ENCODE data around the gene HADHA.

The HADHA gene

DNA sequence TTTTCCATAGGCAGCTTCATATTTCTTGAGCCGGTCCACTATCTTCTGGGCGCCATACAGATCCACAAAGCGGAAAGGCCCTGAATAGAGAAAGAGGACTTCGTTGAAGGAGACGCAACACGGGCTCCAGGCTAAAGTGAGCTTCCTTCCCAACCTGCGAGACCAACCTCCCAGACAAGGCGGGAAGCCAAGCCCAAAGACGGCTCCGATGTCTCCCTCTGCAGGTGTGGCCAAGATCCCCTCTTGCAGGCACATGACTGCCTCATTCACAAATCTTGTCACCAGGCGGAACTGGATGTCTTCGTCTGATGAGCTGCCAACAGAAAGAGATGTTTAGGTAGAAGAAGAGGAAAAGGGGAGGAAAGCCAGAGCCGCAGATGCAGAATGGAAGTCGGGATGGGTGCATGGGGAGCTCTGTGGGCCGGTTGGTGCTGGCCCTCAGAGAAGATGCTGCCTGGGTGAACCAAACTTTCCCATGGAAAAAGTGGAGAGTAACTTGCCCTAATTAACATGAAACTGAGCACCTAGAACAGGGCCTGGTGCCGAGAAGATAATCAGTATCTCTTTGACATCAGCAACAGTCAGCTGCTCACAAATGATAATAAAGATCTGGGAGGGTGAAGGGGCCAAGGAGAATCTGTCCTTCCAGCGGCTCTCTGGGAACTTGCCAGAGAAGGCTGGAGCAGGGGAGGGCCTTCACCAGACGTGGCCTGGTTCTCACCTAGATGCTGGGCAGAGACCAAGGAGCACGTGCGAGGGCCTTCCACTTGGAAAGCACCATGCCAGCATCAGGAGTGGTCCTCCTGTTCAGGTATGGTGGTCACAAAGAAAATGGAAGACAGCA lies 52.9 kb downstream of the HADHA start:
- no peaks in the 10 kb centered on the region for H3K27me3 ChIP-seq (ENCODE audit: insufficient read depth, low read length)
- peaks cover 75% of the 10 kb centered on the region for H3K36me3 ChIP-seq (ENCODE audit: insufficient read depth, low read length)
- no peaks in the 10 kb centered on the region for H3K9me3 ChIP-seq (ENCODE audit: insufficient read depth, low read depth, low read length)
- H3K9ac ChIP-seq (ENCODE audit: low read depth, low read length), result no peak overlapping the region
- 93% methylated on average over 20 of the region's 20 CpGs for WGBS
- H3K4me1 ChIP-seq (ENCODE audit: insufficient read depth, low read length), result no peaks in the 10 kb centered on the region
- H3K27ac ChIP-seq (ENCODE audit: low read depth, low read length), result no peak overlapping the region
- H3K4me3 ChIP-seq (ENCODE audit: low read length), result no peak overlapping the region

DNA sequence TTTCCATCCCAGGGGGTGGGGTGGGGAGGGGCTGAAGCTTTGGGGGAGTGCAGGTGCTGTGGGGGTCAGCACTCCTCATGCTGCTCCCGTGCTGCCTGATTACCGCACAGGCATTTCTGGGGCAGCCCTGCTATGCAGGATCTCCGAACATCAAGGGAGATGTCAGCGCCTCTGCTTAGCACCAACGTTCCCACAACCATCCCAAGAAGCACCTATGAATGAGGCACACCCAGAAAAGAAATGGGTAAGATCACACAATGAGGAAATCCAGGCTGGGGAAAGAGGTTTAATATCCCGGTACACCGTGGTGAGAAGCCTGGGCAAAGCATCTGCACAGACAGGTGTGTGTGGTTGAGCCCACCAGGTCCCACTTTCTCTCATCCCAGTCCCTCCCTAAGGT lies 54.1 kb downstream of the HADHA start:
- Histone ChIP-seq H3K27me3 (ENCODE audit: insufficient read depth, low read length) (peaks cover 3% of the 10 kb centered on the region), H3K4me1 (ENCODE audit: insufficient read depth, low read length) (no peaks in the 10 kb centered on the region), H3K36me3 (ENCODE audit: insufficient read depth, low read length) (peaks cover 64% of the 10 kb centered on the region), H3K9me3 (ENCODE audit: insufficient read depth, low read depth, low read length) (no peaks in the 10 kb centered on the region), H3K9ac (ENCODE audit: low read depth, low read length) (no peak overlapping the region), H3K27ac (ENCODE audit: low read depth, low read length) (no peak overlapping the region), H3K4me3 (ENCODE audit: low read length) (no peak overlapping the region)
- WGBS, result 93% methylated on average over 7 of the region's 7 CpGs

GRCh38 chr2:26189751-26190150 lies 54.7 kb downstream of the HADHA start:
- no peaks in the 10 kb centered on the region for H3K9me3 ChIP-seq (ENCODE audit: insufficient read depth, low read depth, low read length)
- no peaks in the 10 kb centered on the region for H3K4me1 ChIP-seq (ENCODE audit: insufficient read depth, low read length)
- H3K9ac ChIP-seq (ENCODE audit: low read depth, low read length), result no peak overlapping the region
- H3K27ac ChIP-seq (ENCODE audit: low read depth, low read length), result no peak overlapping the region
- WGBS, result 93% methylated on average over 4 of the region's 4 CpGs
- peaks cover 7% of the 10 kb centered on the region for H3K27me3 ChIP-seq (ENCODE audit: insufficient read depth, low read length)
- no peak overlapping the region for H3K4me3 ChIP-seq (ENCODE audit: low read length)
- peaks cover 58% of the 10 kb centered on the region for H3K36me3 ChIP-seq (ENCODE audit: insufficient read depth, low read length)

DNA sequence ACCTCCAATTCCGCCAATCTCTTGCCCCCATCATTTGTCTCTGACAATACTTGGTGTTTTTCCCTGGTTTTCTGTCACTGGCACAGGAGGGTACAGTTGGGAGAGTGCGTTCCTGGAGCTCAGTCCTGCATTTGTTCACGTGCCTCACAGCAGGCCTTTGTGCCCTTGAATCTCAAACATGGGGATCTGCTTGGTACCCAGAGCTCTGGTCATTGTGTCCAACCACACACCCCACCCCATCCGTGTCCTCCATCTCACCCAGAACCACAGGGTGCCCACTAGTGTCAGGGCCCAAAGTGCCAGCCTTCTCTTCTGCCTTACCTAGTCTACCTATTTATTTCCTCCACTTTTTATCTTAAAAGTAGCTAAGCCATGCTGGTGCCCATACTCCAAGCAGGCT lies 55.3 kb downstream of the HADHA start:
- Histone ChIP-seq H3K4me3 (ENCODE audit: low read length) (no peak overlapping the region), H3K27ac (ENCODE audit: low read depth, low read length) (no peak overlapping the region), H3K27me3 (ENCODE audit: insufficient read depth, low read length) (peaks cover 10% of the 10 kb centered on the region), H3K36me3 (ENCODE audit: insufficient read depth, low read length) (peaks cover 51% of the 10 kb centered on the region), H3K9me3 (ENCODE audit: insufficient read depth, low read depth, low read length) (no peaks in the 10 kb centered on the region), H3K9ac (ENCODE audit: low read depth, low read length) (no peak overlapping the region), H3K4me1 (ENCODE audit: insufficient read depth, low read length) (no peaks in the 10 kb centered on the region)
- WGBS, result 92% methylated on average over 4 of the region's 4 CpGs

DNA sequence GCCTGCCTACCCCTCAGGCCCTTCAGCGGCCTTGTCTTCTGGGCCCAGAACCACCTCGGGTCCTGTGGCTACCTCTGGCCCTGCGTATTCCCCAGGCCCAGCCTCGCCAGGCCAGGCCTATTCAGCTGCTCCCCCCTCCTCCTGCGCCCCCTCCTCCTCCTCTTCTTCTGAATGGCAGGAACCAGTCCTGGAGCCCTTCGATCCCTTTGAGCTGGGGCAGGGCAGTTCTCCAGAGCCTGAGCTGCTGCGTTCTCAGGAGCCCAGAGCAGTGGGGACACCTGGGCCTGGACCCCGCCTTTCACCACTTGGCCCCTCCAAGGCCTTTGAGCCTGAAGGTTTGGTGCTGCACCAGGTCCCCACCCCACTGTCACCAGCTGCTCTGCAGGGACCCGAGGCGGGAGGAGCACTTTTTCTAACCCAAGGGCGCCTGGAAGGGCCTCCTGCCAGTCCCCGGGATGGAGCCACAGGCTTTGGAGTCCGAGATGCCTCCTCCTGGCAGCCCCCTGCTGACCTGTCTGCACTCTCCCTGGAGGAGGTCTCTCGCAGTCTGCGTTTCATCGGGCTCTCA lies 56.8 kb downstream of the HADHA start:
- H3K4me3 ChIP-seq (ENCODE audit: low read length), result no peak overlapping the region
- H3K36me3 ChIP-seq (ENCODE audit: insufficient read depth, low read length), result peaks cover 36% of the 10 kb centered on the region
- H3K9ac ChIP-seq (ENCODE audit: low read depth, low read length), result no peak overlapping the region
- H3K27ac ChIP-seq (ENCODE audit: low read depth, low read length), result no peak overlapping the region
- WGBS, result 88% methylated on average over 16 of the region's 16 CpGs
- H3K9me3 ChIP-seq (ENCODE audit: insufficient read depth, low read depth, low read length), result no peaks in the 10 kb centered on the region
- H3K27me3 ChIP-seq (ENCODE audit: insufficient read depth, low read length), result peaks cover 19% of the 10 kb centered on the region
- no peaks in the 10 kb centered on the region for H3K4me1 ChIP-seq (ENCODE audit: insufficient read depth, low read length)

- Histone ChIP-seq H3K9me3 (ENCODE audit: insufficient read depth, low read depth, low read length) (no peaks in the 10 kb centered on the region), H3K36me3 (ENCODE audit: insufficient read depth, low read length) (peaks cover 34% of the 10 kb centered on the region), H3K4me3 (ENCODE audit: low read length) (no peak overlapping the region), H3K27ac (ENCODE audit: low read depth, low read length) (no peak overlapping the region), H3K27me3 (ENCODE audit: insufficient read depth, low read length) (peaks cover 19% of the 10 kb centered on the region), H3K4me1 (ENCODE audit: insufficient read depth, low read length) (no peaks in the 10 kb centered on the region), H3K9ac (ENCODE audit: low read depth, low read length) (no peak overlapping the region)
- 94% methylated on average over 15 of the region's 15 CpGs for WGBS
Observed at GRCh38 chr2:26187114-26187513, 57.3 kb downstream of the HADHA start.

DNA sequence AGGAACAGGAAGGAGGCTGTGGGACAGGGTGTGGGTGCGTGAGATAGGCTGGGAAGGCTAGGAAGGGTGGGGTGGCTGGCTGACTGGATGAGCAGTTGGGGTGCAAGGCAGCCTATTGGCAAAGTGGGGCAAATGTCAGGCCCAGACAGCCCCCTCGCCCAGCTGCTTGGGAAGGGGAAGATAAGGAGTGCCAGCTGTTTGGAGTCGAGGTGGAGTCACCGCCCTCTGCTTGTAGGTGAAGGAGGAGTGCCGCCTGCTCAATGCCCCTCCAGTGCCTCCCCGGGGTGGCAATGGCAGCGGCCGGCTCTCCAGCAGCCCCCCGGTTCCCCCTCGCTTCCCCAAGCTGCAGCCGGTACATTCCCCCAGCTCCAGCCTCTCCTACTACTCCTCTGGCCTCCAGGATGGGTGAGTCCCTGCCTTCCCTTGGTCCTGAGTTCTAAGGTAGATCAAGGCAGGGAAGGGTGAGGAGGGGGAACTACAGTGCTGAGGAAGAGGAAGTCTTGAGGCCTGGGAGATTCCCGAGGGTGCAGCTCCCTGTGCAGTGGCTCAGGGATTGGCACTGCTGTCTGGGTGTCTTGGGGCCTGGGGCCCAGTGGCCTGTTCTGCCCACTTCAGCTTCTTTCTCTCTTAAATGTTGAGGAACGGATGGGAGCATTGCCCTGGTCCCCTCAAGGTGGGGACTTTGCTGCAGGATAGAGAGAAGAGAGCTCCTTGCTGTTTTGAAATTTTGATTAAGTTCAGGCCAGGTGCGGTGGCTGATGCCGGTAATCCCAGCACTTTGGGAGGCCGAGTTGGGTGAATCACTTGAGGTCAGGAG lies 58.3 kb downstream of the HADHA start:
- Histone ChIP-seq H3K9ac (ENCODE audit: low read depth, low read length) (no peak overlapping the region), H3K9me3 (ENCODE audit: insufficient read depth, low read depth, low read length) (no peaks in the 10 kb centered on the region), H3K27me3 (ENCODE audit: insufficient read depth, low read length) (peaks cover 19% of the 10 kb centered on the region), H3K36me3 (ENCODE audit: insufficient read depth, low read length) (peaks cover 25% of the 10 kb centered on the region), H3K27ac (ENCODE audit: low read depth, low read length) (no peak overlapping the region), H3K4me1 (ENCODE audit: insufficient read depth, low read length) (no peaks in the 10 kb centered on the region), H3K4me3 (ENCODE audit: low read length) (no peak overlapping the region; the same call in 1 of the 2 replicates)
- 92% methylated on average over 16 of the region's 16 CpGs for WGBS

- H3K9ac ChIP-seq (ENCODE audit: low read depth, low read length), result peak overlapping the region; percentile 69
- no peak overlapping the region for H3K27ac ChIP-seq (ENCODE audit: low read depth, low read length)
- no peaks in the 10 kb centered on the region for H3K9me3 ChIP-seq (ENCODE audit: insufficient read depth, low read depth, low read length)
- peaks cover 18% of the 10 kb centered on the region for H3K36me3 ChIP-seq (ENCODE audit: insufficient read depth, low read length)
- H3K4me1 ChIP-seq (ENCODE audit: insufficient read depth, low read length), result no peaks in the 10 kb centered on the region
- peaks cover 19% of the 10 kb centered on the region for H3K27me3 ChIP-seq (ENCODE audit: insufficient read depth, low read length)
- 53% methylated on average over 20 of the region's 20 CpGs for whole genome bisulfite sequencing
- peak overlapping the region; percentile 53 for H3K4me3 ChIP-seq (ENCODE audit: low read length)
Observed at GRCh38 chr2:26185304-26185928, 59.0 kb downstream of the HADHA start.

GRCh38 chr2:26184555-26185303 lies 59.7 kb downstream of the HADHA start:
- H3K9ac ChIP-seq (ENCODE audit: low read depth, low read length), result peak overlapping the region; percentile 69
- no peak overlapping the region for H3K27ac ChIP-seq (ENCODE audit: low read depth, low read length)
- peak overlapping the region; percentile 53 for H3K4me3 ChIP-seq (ENCODE audit: low read length)

GRCh38 chr2:26184121-26184520 lies 60.3 kb downstream of the HADHA start:
- Histone ChIP-seq H3K4me3 (ENCODE audit: low read length) (peak overlapping the region; percentile 53), H3K4me1 (ENCODE audit: insufficient read depth, low read length) (peaks cover 9% of the 10 kb centered on the region; the same call in 1 of the 2 replicates), H3K27me3 (ENCODE audit: insufficient read depth, low read length) (peaks cover 19% of the 10 kb centered on the region), H3K27ac (ENCODE audit: low read depth, low read length) (no peak overlapping the region), H3K36me3 (ENCODE audit: insufficient read depth, low read length) (peaks cover 12% of the 10 kb centered on the region), H3K9me3 (ENCODE audit: insufficient read depth, low read depth, low read length) (no peaks in the 10 kb centered on the region), H3K9ac (ENCODE audit: low read depth, low read length) (peak overlapping the region; percentile 69)
- 48% methylated on average over 34 of the region's 34 CpGs for whole genome bisulfite sequencing

More at GRCh38 chr2:26184555-26185303, 59.7 kb downstream of the HADHA start:
- Histone ChIP-seq H3K36me3 (ENCODE audit: insufficient read depth, low read length) (peaks cover 16% of the 10 kb centered on the region), H3K27me3 (ENCODE audit: insufficient read depth, low read length) (peaks cover 19% of the 10 kb centered on the region), H3K9me3 (ENCODE audit: insufficient read depth, low read depth, low read length) (no peaks in the 10 kb centered on the region), H3K4me1 (ENCODE audit: insufficient read depth, low read length) (peaks cover 5% of the 10 kb centered on the region; the same call in 1 of the 2 replicates)
- 3% methylated on average over 114 of the region's 114 CpGs for WGBS
